ENCODE data around the gene OPA1. TPM values are rescaled to one million over a fixed set of nuclear protein-coding genes. Genes with fewer than 3 reads are reported as not detected.

Gene OPA1
- total RNA-seq, 3 donors from 2014 or later = 39.0 to 58.2 (median 57.4) TPM

DNA sequence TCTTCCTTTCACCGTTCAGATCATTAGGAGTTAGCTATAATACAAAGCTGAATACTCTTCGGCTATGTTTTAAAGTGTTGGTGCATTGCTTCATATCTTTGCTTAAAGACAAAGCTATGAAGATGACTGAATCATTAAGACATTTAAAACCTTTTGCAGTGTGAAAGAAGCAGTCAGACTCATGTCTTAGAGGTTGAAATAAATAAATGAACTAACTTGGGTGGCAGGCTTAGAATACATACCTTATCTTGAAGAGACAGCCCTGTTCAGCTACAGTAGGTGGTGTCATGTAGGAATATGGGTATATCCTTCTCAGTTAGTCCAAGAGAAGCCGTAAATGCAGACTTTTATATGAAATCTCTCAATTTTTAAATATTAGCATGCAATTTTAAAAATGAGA lies 63.4 kb downstream of the OPA1 start:
- Histone ChIP-seq H3K27me3 (no peaks in the 10 kb centered on the region), H3K36me3 (no peaks in the 10 kb centered on the region), H3K4me1 (no peaks in the 10 kb centered on the region), H3K27ac (no peak overlapping the region), H3K4me3 (no peak overlapping the region), H3K9me3 (no peaks in the 10 kb centered on the region)
- intact Hi-C loops (cut with DNase I; ENCODE audit: low total_unique reads) = no loop called here
- TF ChIP-seq POLR2AphosphoS5 (IDR thresholded peaks at IDR 0.05) = no peak
- TF ChIP-seq, protein P1, sequence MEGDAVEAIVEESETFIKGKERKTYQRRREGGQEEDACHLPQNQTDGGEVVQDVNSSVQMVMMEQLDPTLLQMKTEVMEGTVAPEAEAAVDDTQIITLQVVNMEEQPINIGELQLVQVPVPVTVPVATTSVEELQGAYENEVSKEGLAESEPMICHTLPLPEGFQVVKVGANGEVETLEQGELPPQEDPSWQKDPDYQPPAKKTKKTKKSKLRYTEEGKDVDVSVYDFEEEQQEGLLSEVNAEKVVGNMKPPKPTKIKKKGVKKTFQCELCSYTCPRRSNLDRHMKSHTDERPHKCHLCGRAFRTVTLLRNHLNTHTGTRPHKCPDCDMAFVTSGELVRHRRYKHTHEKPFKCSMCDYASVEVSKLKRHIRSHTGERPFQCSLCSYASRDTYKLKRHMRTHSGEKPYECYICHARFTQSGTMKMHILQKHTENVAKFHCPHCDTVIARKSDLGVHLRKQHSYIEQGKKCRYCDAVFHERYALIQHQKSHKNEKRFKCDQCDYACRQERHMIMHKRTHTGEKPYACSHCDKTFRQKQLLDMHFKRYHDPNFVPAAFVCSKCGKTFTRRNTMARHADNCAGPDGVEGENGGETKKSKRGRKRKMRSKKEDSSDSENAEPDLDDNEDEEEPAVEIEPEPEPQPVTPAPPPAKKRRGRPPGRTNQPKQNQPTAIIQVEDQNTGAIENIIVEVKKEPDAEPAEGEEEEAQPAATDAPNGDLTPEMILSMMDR (IDR thresholded peaks at IDR 0.05) = no peak
- no peak for TF ChIP-seq POLR2A (IDR thresholded peaks at IDR 0.05)
- no peak for DNase-seq (ENCODE audit: low spot score in 2 of 2)

DNA sequence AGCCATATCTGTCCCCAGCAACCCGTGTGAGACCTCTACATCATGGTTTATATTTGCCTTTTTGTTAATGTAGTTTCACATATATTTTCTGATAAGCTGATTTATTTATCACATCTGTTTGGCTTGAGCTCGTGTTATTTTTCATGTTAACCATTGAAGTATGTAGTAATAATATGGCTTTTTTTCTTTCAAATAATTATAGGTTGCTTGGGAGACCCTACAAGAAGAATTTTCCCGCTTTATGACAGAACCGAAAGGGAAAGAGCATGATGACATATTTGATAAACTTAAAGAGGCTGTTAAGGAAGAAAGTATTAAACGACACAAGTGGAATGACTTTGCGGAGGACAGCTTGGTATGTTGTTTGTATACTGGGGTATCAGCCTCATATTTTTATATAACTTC lies 63.9 kb downstream of the OPA1 start:
- no peak overlapping the region for H3K27ac ChIP-seq
- TF ChIP-seq POLR2AphosphoS5 (IDR thresholded peaks at IDR 0.05) (no peak), POLR2A (IDR thresholded peaks at IDR 0.05) (no peak)
- TF ChIP-seq, protein P1 (IDR thresholded peaks at IDR 0.05) = no peak
- no peaks in the 10 kb centered on the region for H3K27me3 ChIP-seq
- DNase-seq (ENCODE audit: low spot score in 2 of 2) = no peak
- no peak overlapping the region for H3K4me3 ChIP-seq
- intact Hi-C loops (cut with DNase I; ENCODE audit: low total_unique reads) = no loop called here
- H3K36me3 ChIP-seq = no peaks in the 10 kb centered on the region
- no peaks in the 10 kb centered on the region for H3K4me1 ChIP-seq
- H3K9me3 ChIP-seq = no peaks in the 10 kb centered on the region

DNA sequence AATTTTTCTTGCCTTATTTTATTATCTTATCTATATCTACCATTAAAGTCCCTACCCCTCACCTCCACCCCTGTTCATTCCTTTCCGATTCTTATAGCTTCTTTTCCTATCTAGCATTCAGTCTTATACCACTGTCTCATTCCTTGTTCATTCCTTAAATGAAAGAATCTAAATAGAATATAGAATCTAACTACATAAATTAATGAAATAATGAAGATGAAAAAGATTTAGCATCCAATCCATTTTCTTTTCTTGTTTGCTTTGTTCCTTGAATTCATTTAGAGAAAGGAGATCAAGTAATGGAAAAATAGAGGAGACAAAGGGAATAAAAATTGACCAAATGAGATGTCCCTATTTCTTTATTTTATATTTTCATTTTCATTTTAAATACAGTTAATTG lies 67.2 kb downstream of the OPA1 start:
- no peaks in the 10 kb centered on the region for H3K4me1 ChIP-seq
- peaks cover 8% of the 10 kb centered on the region for H3K36me3 ChIP-seq
- no peaks in the 10 kb centered on the region for H3K27me3 ChIP-seq
- H3K4me3 ChIP-seq = no peak overlapping the region
- H3K27ac ChIP-seq = no peak overlapping the region
- no peak for TF ChIP-seq POLR2AphosphoS5 (IDR thresholded peaks at IDR 0.05)
- TF ChIP-seq, protein P1 (IDR thresholded peaks at IDR 0.05) = no peak
- H3K9me3 ChIP-seq = no peaks in the 10 kb centered on the region
- intact Hi-C loops (cut with DNase I; ENCODE audit: low total_unique reads) = no loop called here
- DNase-seq (ENCODE audit: low spot score in 2 of 2) = no peak

DNA sequence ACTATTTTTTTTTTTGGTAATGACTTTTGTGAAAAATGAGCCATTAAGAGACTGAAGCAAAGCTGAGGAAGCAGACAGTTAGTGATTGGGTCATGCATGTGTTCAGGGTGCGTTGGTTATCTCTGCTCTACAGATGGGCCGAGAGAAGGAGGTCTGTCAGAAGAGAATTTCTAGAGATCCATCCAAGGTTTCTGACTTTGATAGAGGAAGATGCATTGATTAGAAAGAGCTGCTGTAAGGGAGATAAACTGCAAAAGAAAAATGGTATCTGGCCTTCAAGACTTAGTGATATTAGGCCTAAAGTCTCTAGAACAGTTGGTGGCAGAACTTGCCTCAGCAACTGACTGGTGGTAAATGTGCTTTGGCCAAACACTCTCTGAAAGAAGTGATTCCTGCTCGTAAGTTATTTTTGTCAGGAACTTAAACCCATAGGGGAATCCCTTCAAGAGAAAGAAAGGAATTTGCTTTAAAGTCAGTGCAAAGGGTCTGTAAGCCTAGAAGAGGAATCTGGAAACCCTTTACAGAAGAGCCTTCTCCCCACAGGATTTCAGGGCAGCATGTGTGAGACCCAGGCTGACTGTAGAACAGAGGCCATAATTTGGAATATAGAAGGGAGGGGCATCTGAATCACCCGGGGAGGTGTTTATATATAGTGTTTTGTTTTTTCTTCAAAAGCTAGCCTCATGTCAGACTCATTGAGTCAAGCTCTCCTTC lies 67.8 kb downstream of the OPA1 start:
- no peaks in the 10 kb centered on the region for H3K9me3 ChIP-seq
- DNase-seq (ENCODE audit: low spot score in 2 of 2) = no peak
- H3K27me3 ChIP-seq = no peaks in the 10 kb centered on the region
- no peak overlapping the region for H3K27ac ChIP-seq
- TF ChIP-seq, protein P1 (IDR thresholded peaks at IDR 0.05) = no peak
- no peak for TF ChIP-seq POLR2A (IDR thresholded peaks at IDR 0.05)
- TF ChIP-seq POLR2AphosphoS5 (IDR thresholded peaks at IDR 0.05) = no peak
- no peak overlapping the region for H3K4me3 ChIP-seq
- intact Hi-C loops (cut with DNase I; ENCODE audit: low total_unique reads) = no loop called here
- H3K4me1 ChIP-seq = no peaks in the 10 kb centered on the region
- peaks cover 8% of the 10 kb centered on the region for H3K36me3 ChIP-seq

DNA sequence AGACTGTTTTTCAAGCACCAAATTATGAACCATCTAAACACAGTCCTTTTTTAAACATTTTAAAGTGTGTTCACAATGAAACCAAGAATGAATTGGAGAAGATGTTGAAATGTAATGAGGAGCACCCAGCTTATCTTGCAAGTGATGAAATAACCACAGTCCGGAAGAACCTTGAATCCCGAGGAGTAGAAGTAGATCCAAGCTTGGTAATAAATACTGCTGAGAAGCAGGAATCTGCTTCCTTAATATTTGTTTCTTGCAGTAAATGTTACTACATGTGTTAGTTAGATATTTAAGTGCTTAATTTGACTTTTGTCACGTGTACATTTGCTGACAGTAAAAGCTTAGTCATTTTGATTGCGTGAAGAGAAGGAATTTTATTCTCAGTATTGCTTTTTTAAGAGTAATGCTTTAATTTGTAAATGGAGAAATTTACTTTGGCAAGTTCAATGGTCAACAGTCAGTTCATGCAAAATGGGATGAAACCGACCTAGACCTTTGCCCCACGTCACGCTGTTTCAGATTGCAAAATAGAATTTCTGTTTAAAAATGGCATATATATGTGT lies 69.8 kb downstream of the OPA1 start:
- Histone ChIP-seq H3K4me3 (no peak overlapping the region), H3K9me3 (no peaks in the 10 kb centered on the region), H3K27me3 (no peaks in the 10 kb centered on the region), H3K4me1 (no peaks in the 10 kb centered on the region), H3K27ac (no peak overlapping the region), H3K36me3 (peaks cover 8% of the 10 kb centered on the region)
- TF ChIP-seq POLR2AphosphoS5 (IDR thresholded peaks at IDR 0.05) (no peak), POLR2A (IDR thresholded peaks at IDR 0.05) (no peak)
- TF ChIP-seq, protein P1 (IDR thresholded peaks at IDR 0.05) = no peak
- DNase-seq (ENCODE audit: low spot score in 2 of 2) = no peak
- intact Hi-C loops (cut with DNase I; ENCODE audit: low total_unique reads) = no loop called here

Data from breast epithelium (tissue), 4 donors.